IMR-90 (cell line): Measurements from ENCODE around the gene RDH11. TPM values are rescaled to one million over a fixed set of nuclear protein-coding genes. Genes with fewer than 3 reads are reported as not detected.

Experiments used
- ATAC-seq: fragments of 200-7000 bp; cut with Tn5 transposase; 2 replicates; pipeline ENCODE4 v1.9.1; 2020; ENCODE audit warnings: low read depth, mild to moderate bottlenecking, moderate library complexity
- BruUV-seq: library from RNA; stranded (reverse); fragments of 400-500 nt; replicated peaks from 2 replicates; lab custom pipeline; 2021; lab: Mats Ljungman, UMichigan
- CTCF ChIA-PET: fragments of 300-600 bp; formaldehyde crosslinking; extraction: SDS; loops from one replicate; lab custom pipeline; 2021; ENCODE audit warnings: antibody characterized with exemption; lab: Yijun Ruan, JAX
- POLR2A ChIA-PET: fragments of 300-600 bp; sonication (Branson Sonifier 250); formaldehyde crosslinking; loops from one replicate; lab custom pipeline; 2022; ENCODE audit warnings: antibody characterized with exemption; ENCODE audit not compliant: unreplicated experiment; lab: Charles Lee
- DNase-seq: peaks from one replicate; pipeline ENCODE4 v3.0.0; 2013
- H2AFZ ChIP-seq: replicated peaks from 2 replicates; pipeline ENCODE3; 2013; ENCODE audit warnings: low read length, mild to moderate bottlenecking; ENCODE audit not compliant: poor library complexity
- H2AK5ac ChIP-seq: 2 replicates; pipeline ENCODE4 v1.6.1; 2013; ENCODE audit warnings: low read depth, low read length, inconsistent platforms
- H2AK9ac ChIP-seq: replicated peaks from 2 replicates; pipeline ENCODE3; 2013; ENCODE audit warnings: mild to moderate bottlenecking, low read depth, low read length, moderate library complexity; ENCODE audit not compliant: poor library complexity
- H2BK120ac ChIP-seq: 2 replicates; pipeline ENCODE4 v1.6.1; 2013; ENCODE audit warnings: low read depth, low read length, inconsistent platforms
- H2BK15ac ChIP-seq: 3 replicates; pipeline ENCODE4 v1.6.1; 2013; ENCODE audit warnings: low read depth, low read length, inconsistent platforms
- H2BK20ac ChIP-seq: 2 replicates; pipeline ENCODE4 v1.6.1; 2013; ENCODE audit warnings: low read depth, mild to moderate bottlenecking, inconsistent platforms, low read length, moderate library complexity
- H2BK5ac ChIP-seq: 2 replicates; pipeline ENCODE4 v1.6.1; 2013; ENCODE audit warnings: mild to moderate bottlenecking, low read depth, low read length, inconsistent platforms; ENCODE audit not compliant: poor library complexity, severe bottlenecking
- H3K14ac ChIP-seq: replicated peaks from 2 replicates; pipeline ENCODE4 v1.6.1; 2013; ENCODE audit warnings: low read depth, low read length, inconsistent platforms
- H3K18ac ChIP-seq: 2 replicates; pipeline ENCODE4 v1.6.1; 2013; ENCODE audit warnings: low read depth, low read length, control low read depth
- H3K23ac ChIP-seq: 2 replicates; pipeline ENCODE4 v1.6.1; 2013; ENCODE audit warnings: low read depth, low read length, inconsistent platforms
- H3K27ac ChIP-seq: 2 replicates; pipeline ENCODE4 v1.5.1; 2013; ENCODE audit warnings: mild to moderate bottlenecking, control low read depth, low read length; ENCODE audit not compliant: insufficient read depth
- H3K27me3 ChIP-seq: 2 replicates; pipeline ENCODE4 v1.6.1; 2013; ENCODE audit warnings: low read length; ENCODE audit not compliant: control insufficient read depth, insufficient read depth
- H3K36me3 ChIP-seq: 2 replicates; pipeline ENCODE4 v1.6.1; 2013; ENCODE audit warnings: low read length, mixed read lengths; ENCODE audit not compliant: control insufficient read depth, insufficient read depth
- H3K4ac ChIP-seq: 2 replicates; pipeline ENCODE4 v1.6.1; 2013; ENCODE audit warnings: low read depth, low read length, inconsistent platforms
- H3K4me1 ChIP-seq: 2 replicates; pipeline ENCODE4 v1.6.1; 2013; ENCODE audit warnings: low read length, mixed read lengths; ENCODE audit not compliant: control insufficient read depth, insufficient read depth
- H3K4me2 ChIP-seq: 2 replicates; pipeline ENCODE4 v1.6.1; 2013; ENCODE audit warnings: low read depth, mild to moderate bottlenecking, control low read depth, low read length, moderate library complexity
- H3K4me3 ChIP-seq: 2 replicates; pipeline ENCODE4 v1.5.1; 2013; ENCODE audit warnings: low read depth, mild to moderate bottlenecking, control low read depth, low read length, moderate library complexity; ENCODE audit not compliant: insufficient read depth
- H3K56ac ChIP-seq: 2 replicates; pipeline ENCODE4 v1.6.1; 2013; ENCODE audit warnings: low read length, inconsistent platforms; ENCODE audit not compliant: insufficient read depth; ENCODE audit errors: extremely low read depth
- H3K79me1 ChIP-seq, 2 experiments: 2 replicates each; pipeline ENCODE4 v1.6.1; 2013; ENCODE audit warnings: low read length in 2 of 2, inconsistent platforms in 1 of 2, low read depth in 1 of 2
- H3K9ac ChIP-seq: 2 replicates; pipeline ENCODE4 v1.6.1; 2013; ENCODE audit warnings: low read depth, low read length, control low read depth
- H3K9me1 ChIP-seq: 2 replicates; pipeline ENCODE4 v1.6.1; 2013; ENCODE audit warnings: low read length, inconsistent platforms; ENCODE audit not compliant: insufficient read depth
- H3K9me3 ChIP-seq: 2 replicates; pipeline ENCODE4 v1.6.1; 2013; ENCODE audit warnings: low read length; ENCODE audit not compliant: control insufficient read depth, insufficient read depth
- H4K20me1 ChIP-seq: 2 replicates; pipeline ENCODE4 v1.6.1; 2013; ENCODE audit warnings: low read length, inconsistent platforms; ENCODE audit not compliant: insufficient read depth
- H4K5ac ChIP-seq: 2 replicates; pipeline ENCODE4 v1.6.1; 2013; ENCODE audit warnings: mild to moderate bottlenecking, low read depth, low read length, control low read depth
- H4K8ac ChIP-seq, 2 experiments: 2 replicates each; pipeline ENCODE4 v1.6.1; 2013; ENCODE audit warnings: low read depth in 2 of 2, low read length in 2 of 2, control low read depth in 1 of 2, inconsistent platforms in 1 of 2
- H4K91ac ChIP-seq: 2 replicates; pipeline ENCODE4 v1.6.1; 2013; ENCODE audit warnings: low read depth, low read length, inconsistent platforms; ENCODE audit not compliant: insufficient read depth
- CHD1 ChIP-seq: IDR thresholded peaks from 2 replicates; pipeline ENCODE4 v1.6.1; 2012; ENCODE audit warnings: low read depth, low read length, improper control_type of control experiment
- ELK1 ChIP-seq: fragments of 150-350 bp; IDR thresholded peaks from 2 replicates; pipeline ENCODE4 v1.6.1; 2016; ENCODE audit warnings: low read depth, mild to moderate bottlenecking, low read length, moderate library complexity, borderline replicate concordance
- NFE2L2 ChIP-seq: fragments of 150-350 bp; IDR thresholded peaks from 2 replicates; pipeline ENCODE4 v1.6.1; 2016; ENCODE audit warnings: low read depth, mild to moderate bottlenecking, low read length
- RCOR1 ChIP-seq: IDR thresholded peaks from 2 replicates; pipeline ENCODE4 v1.6.1; 2012; ENCODE audit warnings: mild to moderate bottlenecking, low read length, improper control_type of control experiment; ENCODE audit not compliant: insufficient replicate concordance
- SMC3 ChIP-seq: fragments of 150-350 bp; IDR thresholded peaks from 2 replicates; pipeline ENCODE4 v1.6.1; 2016; ENCODE audit warnings: low read depth, mild to moderate bottlenecking, antibody characterized with exemption, low read length, moderate library complexity
- WGBS, 2 experiments: methylation state at CpG; one replicate each; pipeline versions ENCODE4 v1.1.5 to v1.1.7; 2013; ENCODE audit warnings: missing lambda C conversion rate in 2 of 2; ENCODE audit not compliant: insufficient read length in 1 of 2; ENCODE audit errors: extremely low coverage in 2 of 2; 5-methylcytosine and 5-hydroxymethylcytosine counted together
- dilution Hi-C: fragments of 300-500 bp; cut with HindIII; formaldehyde crosslinking; loops from one replicate; pipeline ENCODE4 v1.14.3; 2018; ENCODE audit warnings: low sequenced_read_pairs; ENCODE audit not compliant: unreplicated experiment
- in situ Hi-C: fragments of 300-500 bp; cut with MboI; formaldehyde crosslinking; loops from 3 replicates; pipeline ENCODE4 v1.14.3; 2019; ENCODE audit warnings: low sequenced_read_pairs, inconsistent platforms, mixed read lengths
- intact Hi-C: fragments of 100-400 bp; cut with micrococcal nuclease; formaldehyde crosslinking; loops from 2 replicates; pipeline ENCODE4 v1.10.0; 2022
- polyA plus RNA-seq, 3 experiments: library from polyadenylated mRNA; depleted of rRNA; stranded (reverse); fragments of >200 nt; gene quantifications; 2 replicates each; pipeline ENCODE4 v1.2.3, GENCODE V29; 2012; ENCODE audit warnings: low replicate concordance in 1 of 3
- total RNA-seq: library from RNA; depleted of rRNA; stranded (reverse); fragments of >200 nt; gene quantifications from 2 replicates; pipeline ENCODE4 v1.2.3, GENCODE V29; 2012

RDH11 gene
- total and polyA plus RNA-seq, 2 of the 4 experiments (the other 2 are of a cell fraction) = 77.3 to 149 TPM

- ChIA-PET POLR2A (no interaction called here), CTCF (interaction anchor here (1.2 kb wide), 1 partner anchor 31 kb away, joined by 3 read pairs; no protein-coding TSS in a partner anchor)
- DNase-seq (no peak), ATAC-seq (no peak)
- Histone ChIP-seq H4K5ac (no peak overlapping the region), H4K91ac (no peak overlapping the region), H3K9me1 (no peaks in the 10 kb centered on the region; the same call in 1 of the 2 replicates), H4K20me1 (no peaks in the 10 kb centered on the region), H3K27ac (no peak overlapping the region), H3K4me2 (no peak overlapping the region), H3K27me3 (no peaks in the 10 kb centered on the region; the same call in 1 of the 2 replicates), H3K4ac (no peak overlapping the region), H3K56ac (no peak overlapping the region), H2AK5ac (no peak overlapping the region), H2BK120ac (no peak overlapping the region), H2BK20ac (no peak overlapping the region), H2AK9ac (no peak overlapping the region), H3K4me3 (no peak overlapping the region), H2BK5ac (no peak overlapping the region), H3K4me1 (peaks cover 2% of the 10 kb centered on the region; the same call in 1 of the 2 replicates), H3K18ac (no peak overlapping the region), H2AFZ (no peak overlapping the region), H2BK15ac (no peak overlapping the region), H3K36me3 (no peaks in the 10 kb centered on the region), H4K8ac (no peak overlapping the region), H3K79me1 (no peaks in the 10 kb centered on the region), H3K14ac (no peak overlapping the region), H3K9ac (no peak overlapping the region), H3K9me3 (no peaks in the 10 kb centered on the region), H3K23ac (no peak overlapping the region)
- BruUV-seq = no TSS peak
- intact Hi-C loops (no loop called here), in situ Hi-C loops (no loop called here), dilution Hi-C loops (no loop called here)
- WGBS, 2 experiments = no CpG with 5 or more reads among the region's 10 CpGs
- no peak for TF ChIP-seq NFE2L2
- no peak for TF ChIP-seq ELK1
- no peak for TF ChIP-seq CHD1
- TF ChIP-seq SMC3 = no peak
- TF ChIP-seq RCOR1 = no peak
Measured at GRCh38 chr14:67735336-67736147, 40.0 kb upstream of the RDH11 start.
